Keratinocyte (primary cell): ENCODE measurements around the gene LANCL2.

ENCODE experiments used
- EZH2 ChIP-seq: IDR thresholded peaks from one replicate; pipeline ENCODE4 v1.6.1; 2012; ENCODE audit warnings: inconsistent platforms, mild to moderate bottlenecking, low read length, moderate library complexity
- TF ChIP-seq, protein P1 (sequence below), 3 experiments: IDR thresholded peaks in 1 of 3; conservative IDR thresholded peaks in 1 of 3; optimal IDR thresholded peaks in 1 of 3; 2 replicates in 2 of 3; 3 replicates in 1 of 3; pipeline versions ENCODE3 to v1.5.1; 2011; ENCODE audit warnings: low read length in 3 of 3, mild to moderate bottlenecking in 3 of 3, moderate library complexity in 2 of 3, control low read depth in 1 of 3, inconsistent platforms in 1 of 3; ENCODE audit not compliant: insufficient read depth in 2 of 3; ENCODE audit errors: extremely low read depth in 1 of 3

- TF ChIP-seq, protein P1, sequence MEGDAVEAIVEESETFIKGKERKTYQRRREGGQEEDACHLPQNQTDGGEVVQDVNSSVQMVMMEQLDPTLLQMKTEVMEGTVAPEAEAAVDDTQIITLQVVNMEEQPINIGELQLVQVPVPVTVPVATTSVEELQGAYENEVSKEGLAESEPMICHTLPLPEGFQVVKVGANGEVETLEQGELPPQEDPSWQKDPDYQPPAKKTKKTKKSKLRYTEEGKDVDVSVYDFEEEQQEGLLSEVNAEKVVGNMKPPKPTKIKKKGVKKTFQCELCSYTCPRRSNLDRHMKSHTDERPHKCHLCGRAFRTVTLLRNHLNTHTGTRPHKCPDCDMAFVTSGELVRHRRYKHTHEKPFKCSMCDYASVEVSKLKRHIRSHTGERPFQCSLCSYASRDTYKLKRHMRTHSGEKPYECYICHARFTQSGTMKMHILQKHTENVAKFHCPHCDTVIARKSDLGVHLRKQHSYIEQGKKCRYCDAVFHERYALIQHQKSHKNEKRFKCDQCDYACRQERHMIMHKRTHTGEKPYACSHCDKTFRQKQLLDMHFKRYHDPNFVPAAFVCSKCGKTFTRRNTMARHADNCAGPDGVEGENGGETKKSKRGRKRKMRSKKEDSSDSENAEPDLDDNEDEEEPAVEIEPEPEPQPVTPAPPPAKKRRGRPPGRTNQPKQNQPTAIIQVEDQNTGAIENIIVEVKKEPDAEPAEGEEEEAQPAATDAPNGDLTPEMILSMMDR (optimal IDR thresholded peaks at IDR 0.05 in 1 of 3, IDR thresholded peaks at IDR 0.05 in 1 of 3, conservative IDR thresholded peaks at IDR 0.05 in 1 of 3; ENCODE audit: extremely low read depth in 1 of 3, insufficient read depth in 2 of 3, low read length in 3 of 3), result no peak
- TF ChIP-seq EZH2, result no peak
Measured at GRCh38 chr7:55343002-55343781, 21.9 kb upstream of the LANCL2 start.
